ENCODE data around the gene FXN. TPM values are rescaled to one million over a fixed set of nuclear protein-coding genes. Genes with fewer than 3 reads are reported as not detected.

Gene FXN
- total RNA-seq, 1 donor from 2014 or later = 14.6 TPM

DNA sequence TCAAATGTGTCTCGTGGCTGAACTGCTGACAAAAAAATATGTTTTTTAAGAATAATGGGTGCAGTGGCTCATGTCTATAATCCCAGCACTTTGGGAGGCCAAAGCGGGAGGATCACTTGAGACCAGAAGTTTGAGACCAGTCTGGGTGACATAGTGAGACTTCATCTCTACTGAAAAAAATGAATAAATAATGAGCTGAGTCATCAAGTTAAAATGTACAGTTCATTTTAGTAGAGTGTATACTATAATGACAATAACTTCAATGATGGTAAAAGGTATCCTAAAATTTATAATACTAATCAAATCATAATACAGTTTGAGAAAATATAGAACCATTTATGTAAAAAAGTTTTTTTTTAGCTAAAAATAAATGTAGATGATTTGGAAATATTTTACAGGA lies 100.6 kb downstream of the FXN start:
- DNase-seq (ENCODE audit: extremely low read depth, low read depth, low spot score) = no peak

DNA sequence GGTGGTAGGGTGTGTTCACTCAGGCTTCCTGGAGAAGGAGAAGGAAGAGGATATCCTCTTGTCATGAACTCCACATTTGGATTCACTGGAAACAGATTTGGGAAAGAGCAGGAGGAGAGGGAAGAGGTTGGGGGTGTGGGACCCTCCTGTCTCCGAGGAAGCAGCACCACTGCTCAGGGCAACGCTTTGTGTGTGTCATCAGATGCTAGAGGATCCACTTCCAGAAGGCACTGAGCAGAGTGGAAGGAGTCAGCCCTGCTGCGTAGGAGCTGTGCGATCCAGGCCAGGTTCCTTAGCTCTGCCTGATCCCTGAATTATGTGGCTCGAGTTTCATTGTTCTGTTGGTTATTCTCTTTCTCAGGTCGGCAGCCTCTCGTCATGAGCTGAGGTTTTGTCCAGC lies 101.2 kb downstream of the FXN start:
- DNase-seq (ENCODE audit: extremely low read depth, low read depth, low spot score) = no peak

DNA sequence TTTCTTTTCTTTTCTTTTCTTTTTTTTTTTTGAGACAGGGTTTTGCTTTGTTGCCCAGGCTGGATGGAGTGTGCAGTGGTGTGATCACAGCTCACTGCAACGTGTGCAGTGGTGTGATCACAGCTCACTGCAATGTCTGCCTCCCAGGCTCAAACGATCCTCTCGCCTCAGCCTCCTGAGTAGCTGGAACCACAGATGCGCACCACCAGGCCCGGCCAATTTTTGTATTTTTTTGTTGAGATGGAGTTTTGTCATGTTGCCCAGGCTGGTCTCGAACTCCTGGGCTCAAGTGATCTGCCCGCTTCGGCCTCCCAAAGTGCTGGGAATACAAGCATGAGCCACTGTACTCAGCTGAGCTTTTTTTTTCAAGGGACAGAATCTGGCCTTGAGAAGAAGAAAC lies 101.8 kb downstream of the FXN start:
- DNase-seq (ENCODE audit: extremely low read depth, low read depth, low spot score) = no peak

DNA sequence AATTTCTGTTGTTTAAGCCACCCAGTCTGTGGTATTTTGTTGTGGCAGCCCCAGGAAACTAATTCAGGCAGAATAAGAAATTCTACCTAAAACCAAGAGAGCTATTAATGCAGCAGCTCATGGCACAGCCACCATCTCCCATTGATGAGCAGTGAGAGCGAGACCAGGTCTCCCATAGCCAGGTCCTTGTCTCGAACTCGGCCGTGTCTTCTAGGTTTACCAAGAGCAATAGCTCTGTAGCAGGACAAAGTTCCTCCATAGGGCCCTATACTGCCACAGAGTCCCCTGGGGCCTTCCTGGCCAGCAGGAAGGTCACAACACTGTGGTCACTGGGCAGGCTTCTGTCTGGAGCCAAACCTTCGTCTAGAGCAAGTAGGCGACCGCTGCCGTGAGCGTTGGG lies 104.0 kb downstream of the FXN start:
- no peak for DNase-seq (ENCODE audit: extremely low read depth, low read depth, low spot score)

DNA sequence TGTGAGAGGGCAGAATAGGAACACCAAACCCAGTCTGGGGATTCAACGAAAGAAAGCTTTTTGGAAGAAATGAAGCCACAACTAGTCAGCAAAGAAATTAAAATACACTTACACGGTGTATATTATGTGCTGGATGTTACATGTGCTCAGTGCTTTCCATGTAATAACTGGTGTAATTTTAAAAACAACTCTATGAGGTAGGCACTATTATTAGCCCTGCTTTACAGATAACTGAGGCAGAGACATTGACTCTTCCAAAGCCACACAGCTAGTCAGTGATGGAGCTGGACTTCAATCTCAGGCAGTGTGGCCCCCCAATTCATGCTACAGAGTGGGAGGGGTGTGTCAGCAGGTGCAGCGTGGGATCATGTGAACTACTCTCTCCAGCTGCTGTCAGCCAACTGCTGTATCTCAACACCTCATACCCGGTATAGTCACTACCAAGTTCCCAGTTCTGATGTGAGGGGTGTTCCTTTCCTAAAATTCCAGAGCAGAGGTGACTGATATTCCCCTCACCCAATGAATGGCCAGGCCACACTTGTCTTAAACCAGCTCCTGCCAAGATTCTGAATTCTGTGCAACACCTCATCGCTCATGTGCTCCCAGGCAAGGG lies 104.7 kb downstream of the FXN start:
- DNase-seq (ENCODE audit: extremely low read depth, low read depth, low spot score) = no peak

DNA sequence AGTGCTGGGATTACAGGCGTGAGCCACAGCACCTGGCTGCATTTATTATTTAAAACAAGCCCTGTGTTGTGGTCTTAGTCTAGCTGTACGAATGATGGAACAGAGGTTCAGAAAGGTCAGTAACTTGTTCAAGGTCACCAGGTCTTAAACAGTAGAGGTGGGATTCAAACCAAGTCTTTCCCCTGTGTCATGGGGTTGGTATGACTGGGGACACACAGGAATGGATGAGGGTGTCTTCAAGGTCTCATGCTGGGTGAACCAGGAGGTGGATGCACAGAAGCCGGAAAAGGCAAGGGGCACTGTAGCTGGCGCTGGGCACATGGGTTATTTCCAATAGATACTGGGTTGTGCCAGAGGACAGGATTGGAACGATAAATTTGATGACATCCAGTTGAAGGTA lies 106.3 kb downstream of the FXN start:
- DNase-seq (ENCODE audit: extremely low read depth, low read depth, low spot score) = no peak

DNA sequence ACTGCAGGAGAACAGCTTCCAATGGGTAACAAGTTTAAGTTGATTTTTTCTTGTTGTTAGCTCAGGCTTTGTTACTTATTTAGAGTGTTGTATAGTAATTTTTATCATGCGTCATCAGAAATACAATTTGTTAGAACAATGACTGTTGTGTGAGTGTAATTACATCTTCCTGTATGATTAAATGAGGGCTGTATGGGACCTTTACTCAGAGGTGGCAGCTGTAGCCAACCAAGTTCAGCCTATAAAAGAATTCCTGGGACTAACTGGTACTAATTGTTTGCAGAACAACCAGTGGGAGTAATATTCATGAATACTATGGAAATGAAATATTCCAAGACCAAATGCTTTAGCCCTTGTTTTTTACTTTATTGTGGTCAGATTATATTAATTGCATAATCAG lies 107.7 kb downstream of the FXN start:
- no peak for DNase-seq (ENCODE audit: extremely low read depth, low read depth, low spot score)

DNA sequence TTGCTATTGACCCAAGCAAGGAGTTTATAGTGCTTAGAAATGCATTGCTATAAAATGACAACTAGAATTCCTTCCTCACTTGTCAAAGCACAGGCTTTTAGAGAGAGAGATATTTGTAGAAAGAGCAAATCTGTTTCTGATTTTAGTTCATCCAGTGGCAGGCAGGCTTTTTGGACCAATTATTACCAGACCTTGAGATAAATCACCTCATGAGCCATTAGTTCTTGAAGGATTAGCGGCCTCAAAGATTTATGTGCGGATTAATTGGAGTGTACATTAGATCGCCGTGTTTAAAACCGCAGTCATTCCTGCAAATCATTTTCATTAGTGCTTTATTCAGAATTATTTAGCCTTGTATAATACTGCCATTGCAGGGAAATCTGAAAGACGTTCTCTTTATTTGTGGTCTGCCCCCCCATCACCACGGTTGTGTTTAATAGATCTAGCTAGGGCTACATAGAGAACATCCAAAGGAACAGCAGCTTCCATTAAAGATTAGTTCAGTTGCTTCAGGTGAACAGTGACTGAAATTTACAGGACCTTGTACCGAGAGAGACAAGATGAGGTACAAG lies 109.7 kb downstream of the FXN start:
- DNase-seq (ENCODE audit: extremely low read depth, low read depth, low spot score) = no peak

- DNase-seq (ENCODE audit: extremely low read depth, low read depth, low spot score) = no peak
These were observed 111.7 kb downstream of the FXN start for GRCh38 chr9:69147041-69147834.

DNA sequence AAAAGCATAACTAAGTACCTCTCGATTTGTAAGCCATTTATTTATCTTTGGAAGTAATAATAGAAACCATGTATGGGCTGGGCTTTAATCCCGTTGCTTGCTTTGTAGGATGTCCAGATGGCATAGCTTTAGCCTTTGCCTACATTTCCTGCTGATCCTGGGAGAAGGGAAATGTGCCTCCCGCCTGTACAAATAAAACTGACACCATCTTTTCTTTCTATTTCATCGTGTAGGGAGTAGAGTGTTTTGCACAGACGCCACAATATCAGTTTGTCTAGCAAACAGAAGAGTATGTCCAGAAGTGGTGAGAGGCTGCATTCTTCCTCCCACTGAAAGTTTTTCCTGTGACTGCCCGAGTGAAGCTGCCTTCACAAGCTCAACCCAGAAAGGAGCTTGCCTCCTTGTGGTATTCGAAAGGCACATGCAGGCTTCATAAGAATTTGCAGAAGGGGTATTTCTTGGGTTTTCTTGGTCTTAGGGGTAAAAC lies 113.8 kb downstream of the FXN start:
- peak; percentile 63 for DNase-seq (ENCODE audit: extremely low read depth, low read depth, low spot score)

Other genes starting within 250 kb of the FXN start
- not detected in 2 replicates for gene PRKACG, start 21.6 kb upstream of the FXN start, total RNA-seq
- gene TJP2, start 138.5 kb downstream of the FXN start, total RNA-seq = 209 and 242 TPM in 2 replicates

Measured in glomerular endothelial cell (primary cell).